ENCODE measurements around the gene DIO1. TPM values are rescaled to one million over a fixed set of nuclear protein-coding genes. Genes with fewer than 3 reads are reported as not detected.

The DIO1 gene
- total RNA-seq, 4 donors from 2014 or later, result not detected

GRCh38 chr1:53942127-53942957, 48.4 kb downstream of the DIO1 start:
- no peaks in the 10 kb centered on the region for H3K9me3 ChIP-seq
- TF ChIP-seq CTCF (IDR thresholded peaks at IDR 0.05), result no peak
- TF ChIP-seq POLR2A (IDR thresholded peaks at IDR 0.05), result no peak
- no peaks in the 10 kb centered on the region for H3K36me3 ChIP-seq
- no peak overlapping the region for H3K4me3 ChIP-seq
- WGBS, 2 donors, result 92 to 93% methylated on average over 7 of the region's 7 CpGs
- peaks cover 0 to 38% (median 15%) of the 10 kb centered on the region in 4 donors for H3K4me1 ChIP-seq
- H3K27me3 ChIP-seq, result no peaks in the 10 kb centered on the region
- no peak overlapping the region for H3K27ac ChIP-seq
- DNase-seq (ENCODE audit: low spot score in 2 of 2), result no peak

- DNase-seq (ENCODE audit: low spot score in 2 of 2), result no peak
- TF ChIP-seq CTCF (IDR thresholded peaks at IDR 0.05), result no peak
- no peak for TF ChIP-seq EP300 (IDR thresholded peaks at IDR 0.05)
- no peak for TF ChIP-seq POLR2A (IDR thresholded peaks at IDR 0.05)
- WGBS, 2 donors, result 92% methylated on average over 6 of the region's 6 CpGs
- H3K4me3 ChIP-seq, result no peak overlapping the region
- H3K4me1 ChIP-seq, result peaks cover 0 to 45% (median 15%) of the 10 kb centered on the region in 4 donors
- no peaks in the 10 kb centered on the region for H3K27me3 ChIP-seq
- no peaks in the 10 kb centered on the region for H3K36me3 ChIP-seq
- no peak overlapping the region for H3K27ac ChIP-seq
- H3K9me3 ChIP-seq, result no peaks in the 10 kb centered on the region
These were observed 49.1 kb downstream of the DIO1 start for GRCh38 chr1:53943090-53943489.

- Histone ChIP-seq H3K9me3 (no peaks in the 10 kb centered on the region), H3K36me3 (no peaks in the 10 kb centered on the region), H3K4me1 (peaks cover 0 to 50% (median 16%) of the 10 kb centered on the region in 4 donors), H3K27me3 (no peaks in the 10 kb centered on the region), H3K27ac (no peak overlapping the region), H3K4me3 (no peak overlapping the region)
- DNase-seq (ENCODE audit: low spot score in 2 of 2), result no peak
- 94 to 96% methylated on average over 14 of the region's 14 CpGs for WGBS, 2 donors
- TF ChIP-seq CTCF (IDR thresholded peaks at IDR 0.05) (no peak), EP300 (IDR thresholded peaks at IDR 0.05) (no peak), POLR2A (IDR thresholded peaks at IDR 0.05) (no peak)
These were observed 49.6 kb downstream of the DIO1 start for GRCh38 chr1:53943490-53944043.

- 57% methylated on average over 20 of the region's 20 CpGs for WGBS, 2 donors
- TF ChIP-seq CTCF (IDR thresholded peaks at IDR 0.05), result no peak
- TF ChIP-seq EP300 (IDR thresholded peaks at IDR 0.05), result no peak
- TF ChIP-seq POLR2A (IDR thresholded peaks at IDR 0.05), result no peak
- H3K27ac ChIP-seq, result peak overlapping the region; percentile 90 to 96 (median 93)
- peak overlapping the region; percentile 55 to 99 (median 92) for H3K4me3 ChIP-seq
- H3K27me3 ChIP-seq, result no peaks in the 10 kb centered on the region
- H3K36me3 ChIP-seq, result no peaks in the 10 kb centered on the region
- DNase-seq (ENCODE audit: low spot score in 2 of 2), result no peak
- no peaks in the 10 kb centered on the region for H3K9me3 ChIP-seq
- H3K4me1 ChIP-seq, result peaks cover 0 to 59% (median 18%) of the 10 kb centered on the region in 4 donors
These were observed 50.6 kb downstream of the DIO1 start for GRCh38 chr1:53944469-53945182.

- Histone ChIP-seq H3K36me3 (no peaks in the 10 kb centered on the region), H3K4me1 (peaks cover 0 to 59% (median 18%) of the 10 kb centered on the region in 4 donors), H3K27ac (peak overlapping the region; percentile 90 to 96 (median 93)), H3K4me3 (peak overlapping the region; percentile 55 to 99 (median 92)), H3K27me3 (no peaks in the 10 kb centered on the region), H3K9me3 (no peaks in the 10 kb centered on the region)
- WGBS, 2 donors, result 1% methylated on average over 16 of the region's 16 CpGs
- TF ChIP-seq EP300 (IDR thresholded peaks at IDR 0.05), result no peak
- TF ChIP-seq POLR2A (IDR thresholded peaks at IDR 0.05), result no peak
- no peak for TF ChIP-seq CTCF (IDR thresholded peaks at IDR 0.05)
- DNase-seq (ENCODE audit: low spot score in 2 of 2), result no peak
These were observed 51.1 kb downstream of the DIO1 start for GRCh38 chr1:53945183-53945432.

Measured in tibial nerve (tissue), 4 donors.